Uterus (tissue), 4 donors: ENCODE data around the gene PIEZO2. TPM values are rescaled to one million over a fixed set of nuclear protein-coding genes. Genes with fewer than 3 reads are reported as not detected.

Experiments
- DNase-seq, 2 donors: peaks; one replicate each; pipeline ENCODE4 v3.0.0-alpha.2; 2019 to 2020
- H3K27ac ChIP-seq, 2 donors: fragments of 200-600 bp; sonication (generic); 1 replicate in 1 of 2; 2 replicates in 1 of 2; pipeline ENCODE4 v1.5.1; 2016 to 2018
- H3K27me3 ChIP-seq, 2 donors: fragments of 200-600 bp; sonication (generic); one replicate each; pipeline ENCODE4 v1.5.1; 2018 to 2019; ENCODE audit warnings: control low read depth in 1 of 2
- H3K36me3 ChIP-seq, 2 donors: fragments of 200-600 bp; sonication (generic); one replicate each; pipeline ENCODE4 v1.5.1; 2019; ENCODE audit warnings: control low read depth in 1 of 2
- H3K4me1 ChIP-seq, 2 donors: fragments of 200-600 bp; sonication (generic); one replicate each; pipeline ENCODE4 v1.5.1; 2018 to 2019; ENCODE audit warnings: control low read depth in 1 of 2
- H3K4me3 ChIP-seq, 2 donors: fragments of 200-600 bp; sonication (generic); 1 replicate in 1 of 2; 2 replicates in 1 of 2; pipeline ENCODE4 v1.5.1; 2018 to 2019; ENCODE audit warnings: mild to moderate bottlenecking in 1 of 2
- H3K9me3 ChIP-seq, 2 donors: fragments of 200-600 bp; sonication (generic); one replicate each; pipeline ENCODE4 v1.5.1; 2019; ENCODE audit warnings: control low read depth in 1 of 2
- CTCF ChIP-seq, 4 experiments: fragments of 200-600 bp in 2 of 4; fragments of 450-650 bp in 2 of 4; sonication (generic) in 2 of 4; IDR thresholded peaks; one replicate each; pipeline ENCODE4 v1.5.1; 2016 to 2019; ENCODE audit warnings: antibody characterized with exemption in 4 of 4, mild to moderate bottlenecking in 2 of 4, moderate library complexity in 1 of 4
- POLR2A ChIP-seq, 2 donors: fragments of 450-650 bp; IDR thresholded peaks; one replicate each; pipeline ENCODE4 v1.6.1; 2016; ENCODE audit warnings: antibody characterized with exemption in 2 of 2, mild to moderate bottlenecking in 1 of 2, moderate library complexity in 1 of 2
- intact Hi-C: fragments of 100-400 bp; cut with DNase I; formaldehyde crosslinking; loops from one replicate; pipeline ENCODE4 v1.15.1; 2023; ENCODE audit warnings: low total_unique reads
- total RNA-seq, 4 donors: library from RNA; depleted of rRNA in 3 of 4; stranded (reverse); fragments of >200 nt in 3 of 4; gene quantifications; one replicate each; pipeline versions ENCODE4 v1.1.0 to v1.2.4, GENCODE V29; 2014 to 2023
- donor health status: DM: yes; HTN: yes; CAD: no.

The PIEZO2 gene
- total RNA-seq, 4 donors from 2014 or later, result 1.8 to 42.8 (median 5.6) TPM

- H3K27me3 ChIP-seq, result no peaks in the 10 kb centered on the region
- H3K4me1 ChIP-seq, result no peaks in the 10 kb centered on the region
- no peak overlapping the region for H3K4me3 ChIP-seq
- intact Hi-C loops, result no loop called here
- TF ChIP-seq POLR2A (IDR thresholded peaks at IDR 0.05) (no peak), CTCF (IDR thresholded peaks at IDR 0.05) (no peak)
- DNase-seq, result no peak
- no peaks in the 10 kb centered on the region for H3K9me3 ChIP-seq
- no peak overlapping the region for H3K27ac ChIP-seq
- H3K36me3 ChIP-seq, result no peaks in the 10 kb centered on the region
Measured at GRCh38 chr18:11050966-11051365, 98.4 kb downstream of the PIEZO2 start.

GRCh38 chr18:11047817-11048216 lies 101.6 kb downstream of the PIEZO2 start:
- Histone ChIP-seq H3K4me1 (no peaks in the 10 kb centered on the region), H3K36me3 (no peaks in the 10 kb centered on the region), H3K27ac (no peak overlapping the region), H3K4me3 (no peak overlapping the region), H3K27me3 (no peaks in the 10 kb centered on the region), H3K9me3 (no peaks in the 10 kb centered on the region)
- DNase-seq, result no peak
- TF ChIP-seq CTCF (IDR thresholded peaks at IDR 0.05), result no peak
- no peak for TF ChIP-seq POLR2A (IDR thresholded peaks at IDR 0.05)
- intact Hi-C loops, result no loop called here

GRCh38 chr18:11047156-11047555 lies 102.2 kb downstream of the PIEZO2 start:
- H3K36me3 ChIP-seq, result no peaks in the 10 kb centered on the region
- DNase-seq, result no peak
- no peaks in the 10 kb centered on the region for H3K9me3 ChIP-seq
- intact Hi-C loops, result no loop called here
- H3K27ac ChIP-seq, result no peak overlapping the region
- TF ChIP-seq POLR2A (IDR thresholded peaks at IDR 0.05) (no peak), CTCF (IDR thresholded peaks at IDR 0.05) (no peak)
- H3K27me3 ChIP-seq, result no peaks in the 10 kb centered on the region
- H3K4me3 ChIP-seq, result no peak overlapping the region
- H3K4me1 ChIP-seq, result no peaks in the 10 kb centered on the region

GRCh38 chr18:11046140-11046539 lies 103.2 kb downstream of the PIEZO2 start:
- DNase-seq, result no peak
- Histone ChIP-seq H3K27ac (no peak overlapping the region), H3K4me3 (no peak overlapping the region), H3K36me3 (no peaks in the 10 kb centered on the region), H3K9me3 (no peaks in the 10 kb centered on the region), H3K4me1 (no peaks in the 10 kb centered on the region), H3K27me3 (no peaks in the 10 kb centered on the region)
- intact Hi-C loops, result no loop called here
- no peak for TF ChIP-seq POLR2A (IDR thresholded peaks at IDR 0.05)
- no peak for TF ChIP-seq CTCF (IDR thresholded peaks at IDR 0.05)

GRCh38 chr18:11043694-11044093 lies 105.7 kb downstream of the PIEZO2 start:
- no peak overlapping the region for H3K4me3 ChIP-seq
- no peaks in the 10 kb centered on the region for H3K36me3 ChIP-seq
- no peak overlapping the region for H3K27ac ChIP-seq
- intact Hi-C loops, result no loop called here
- no peak for DNase-seq
- no peaks in the 10 kb centered on the region for H3K9me3 ChIP-seq
- no peaks in the 10 kb centered on the region for H3K4me1 ChIP-seq
- H3K27me3 ChIP-seq, result peaks cover 0 to 7% of the 10 kb centered on the region in 2 donors
- no peak for TF ChIP-seq CTCF (IDR thresholded peaks at IDR 0.05)
- no peak for TF ChIP-seq POLR2A (IDR thresholded peaks at IDR 0.05)
